HepG2 (cell line): Measurements from ENCODE around the gene HRH2. TPM values are rescaled to one million over a fixed set of nuclear protein-coding genes. Genes with fewer than 3 reads are reported as not detected.

Experiments used
- ATAC-seq: fragments of 200-7000 bp; cut with Tn5 transposase; 3 replicates; pipeline ENCODE4 v1.9.1; 2020; ENCODE audit warnings: mild to moderate bottlenecking, moderate library complexity
- BruUV-seq: library from RNA; stranded (reverse); fragments of 400-500 nt; replicated peaks from 2 replicates; lab custom pipeline; 2021; lab: Mats Ljungman, UMichigan
- CTCF ChIA-PET: fragments of 300-600 bp; formaldehyde crosslinking; extraction: SDS; loops from one replicate; lab custom pipeline; 2021; ENCODE audit warnings: low total read pairs, inconsistent platforms, low intra/inter-chr PET ratio; lab: Yijun Ruan, JAX
- POLR2A ChIA-PET: fragments of 350-600 bp; sonication (Branson Sonifier 250); formaldehyde crosslinking; loops from one replicate; lab custom pipeline; 2020; ENCODE audit warnings: antibody characterized with exemption, inconsistent platforms; lab: Yijun Ruan, JAX
- DNase-seq: peaks from one replicate; pipeline ENCODE4 v3.0.0-alpha.2; 2015; ENCODE audit warnings: low spot score
- FAIRE-seq: peaks from 3 replicates; lab custom pipeline; 2011; peaks lifted over from hg19 to GRCh38; lab: Jason Lieb, UNC
- H2AFZ ChIP-seq: one replicate; pipeline ENCODE4 v1.6.1; 2011; ENCODE audit warnings: low read length, inconsistent platforms
- H3K27ac ChIP-seq: fragments of 300-600 bp; 3 replicates; pipeline ENCODE4 v1.8.0; 2011; ENCODE audit warnings: mixed run types, mild to moderate bottlenecking, mixed read lengths, low read length, inconsistent platforms; ENCODE audit not compliant: insufficient read depth; ENCODE audit errors: extremely low read length
- H3K27me3 ChIP-seq, 2 experiments: fragments of 200-600 bp in 1 of 2; 2 replicates in 1 of 2; 3 replicates in 1 of 2; pipeline versions ENCODE4 v1.6.0 to v1.8.0; 2011; ENCODE audit warnings: low read length in 2 of 2, mild to moderate bottlenecking in 2 of 2, moderate library complexity in 2 of 2, inconsistent platforms in 1 of 2; ENCODE audit not compliant: insufficient read depth in 2 of 2, control insufficient read depth in 1 of 2
- H3K36me3 ChIP-seq, 2 experiments: fragments of 200-600 bp in 1 of 2; replicated peaks in 1 of 2; 2 replicates in 1 of 2; 3 replicates in 1 of 2; pipeline versions ENCODE4 v1.5.1 to v1.8.0; 2011; ENCODE audit warnings: low read length in 2 of 2, inconsistent platforms in 1 of 2; ENCODE audit not compliant: insufficient read depth in 2 of 2, control insufficient read depth in 1 of 2
- H3K4me1 ChIP-seq: 2 replicates; pipeline ENCODE4 v1.5.1; 2012; ENCODE audit warnings: low read length, inconsistent platforms; ENCODE audit not compliant: insufficient read depth
- H3K4me2 ChIP-seq: 2 replicates; pipeline ENCODE4 v1.6.0; 2011; ENCODE audit warnings: low read depth, low read length, inconsistent platforms
- H3K4me3 ChIP-seq, 3 experiments: fragments of 200-600 bp in 1 of 3; sonication (generic), shearing (Covaris generic) in 1 of 3; replicated peaks in 1 of 3; 2 replicates each; pipeline ENCODE4 v1.5.1; 2011 to 2016; ENCODE audit warnings: low read length in 3 of 3, inconsistent platforms in 2 of 3, low read depth in 2 of 3, mild to moderate bottlenecking in 2 of 3, control low read depth in 1 of 3, mixed read lengths in 1 of 3; ENCODE audit not compliant: insufficient read depth in 1 of 3
- H3K79me2 ChIP-seq: one replicate; pipeline ENCODE4 v1.6.1; 2011; ENCODE audit warnings: low read length, inconsistent platforms; ENCODE audit not compliant: insufficient read depth
- H3K9ac ChIP-seq: 2 replicates; pipeline ENCODE4 v1.6.0; 2011; ENCODE audit warnings: mild to moderate bottlenecking, low read depth, low read length, inconsistent platforms; ENCODE audit not compliant: insufficient read depth
- H3K9me3 ChIP-seq: 2 replicates; pipeline ENCODE4 v1.5.1; 2012; ENCODE audit warnings: mild to moderate bottlenecking, low read length
- H4K20me1 ChIP-seq: 2 replicates; pipeline ENCODE4 v1.6.0; 2011; ENCODE audit warnings: inconsistent platforms, mild to moderate bottlenecking, low read length, moderate library complexity; ENCODE audit not compliant: insufficient read depth
- ARNT ChIP-seq: fragments of 450-650 bp; IDR thresholded peaks from 2 replicates; pipeline ENCODE4 v1.6.1; 2017
- HOXA3 ChIP-seq: sonication (generic); formaldehyde crosslinking; IDR thresholded peaks from 2 replicates; pipeline ENCODE4 v1.5.0; 2020; ENCODE audit warnings: missing genetic modification reagents
- HOXD1 ChIP-seq: sonication (generic); formaldehyde crosslinking; IDR thresholded peaks from 2 replicates; pipeline ENCODE4 v1.5.0; 2020; ENCODE audit warnings: missing genetic modification reagents
- NFKBIZ ChIP-seq: IDR thresholded peaks from 2 replicates; pipeline ENCODE4 v1.6.1; 2018; ENCODE audit warnings: missing genetic modification reagents, missing compliant biosample characterization
- SMC3 ChIP-seq: IDR thresholded peaks from 2 replicates; pipeline ENCODE4 v1.6.1; 2011; ENCODE audit warnings: low read length, improper control_type of control experiment
- SOX13 ChIP-seq, 3 experiments: fragments of 450-650 bp in 1 of 3; sonication (generic) in 1 of 3; formaldehyde crosslinking in 1 of 3; IDR thresholded peaks in 2 of 3; conservative IDR thresholded peaks in 1 of 3; 2 replicates each; pipeline versions ENCODE4 v1.5.0 to v1.6.1; 2016 to 2020; ENCODE audit warnings: antibody characterized with exemption in 1 of 3, mild to moderate bottlenecking in 1 of 3, missing compliant biosample characterization in 1 of 3, missing genetic modification reagents in 1 of 3, moderate library complexity in 1 of 3
- SRF ChIP-seq: IDR thresholded peaks from 2 replicates; pipeline ENCODE4 v1.6.1; 2011; ENCODE audit warnings: mild to moderate bottlenecking, low read depth, low read length, moderate library complexity
- STAG1 ChIP-seq: sonication (generic); formaldehyde crosslinking; IDR thresholded peaks from 2 replicates; pipeline ENCODE4 v1.4.0; 2020; ENCODE audit warnings: missing genetic modification reagents
- U2AF2 ChIP-seq: fragments of 200-400 bp; formaldehyde crosslinking; IDR thresholded peaks from 2 replicates; pipeline ENCODE4 v1.6.1; 2017; ENCODE audit warnings: low read depth, mild to moderate bottlenecking, low read length
- ZNF282 ChIP-seq: fragments of 450-650 bp; IDR thresholded peaks from 2 replicates; pipeline ENCODE4 v1.6.1; 2018; ENCODE audit not compliant: partially characterized antibody
- ZNF329 ChIP-seq: sonication (generic); formaldehyde crosslinking; IDR thresholded peaks from 2 replicates; pipeline ENCODE4 v1.9.0; 2021; ENCODE audit warnings: low read depth, mild to moderate bottlenecking, missing genetic modification reagents
- ZNF430 ChIP-seq: sonication (generic); formaldehyde crosslinking; IDR thresholded peaks from 2 replicates; pipeline ENCODE4 v1.9.0; 2021; ENCODE audit warnings: mild to moderate bottlenecking, missing genetic modification reagents
- ZNF530 ChIP-seq: sonication (generic); formaldehyde crosslinking; IDR thresholded peaks from 2 replicates; pipeline ENCODE4 v1.5.0; 2020; ENCODE audit warnings: low read depth, mild to moderate bottlenecking, missing genetic modification reagents
- ZNF670 ChIP-seq: sonication (generic); formaldehyde crosslinking; IDR thresholded peaks from 2 replicates; pipeline ENCODE4 v1.8.0; 2022; ENCODE audit warnings: mild to moderate bottlenecking, missing genetic modification reagents, borderline replicate concordance
- ZSCAN9 ChIP-seq: IDR thresholded peaks from 2 replicates; pipeline ENCODE4 v1.6.1; 2016; ENCODE audit warnings: borderline replicate concordance
- WGBS: methylation state at CpG from one replicate; pipeline ENCODE4 v1.1.6; 2017; ENCODE audit warnings: low lambda C conversion rate; 5-methylcytosine and 5-hydroxymethylcytosine counted together
- in situ Hi-C: cut with HindIII; loops from 2 replicates; pipeline ENCODE4 v1.10.0; 2017; ENCODE audit warnings: low pct_unique_long_range_greater_than_20kb; ENCODE audit not compliant: extremely low pct_ligation_motif_present
- intact Hi-C: fragments of 100-400 bp; cut with micrococcal nuclease; formaldehyde crosslinking; loops from one replicate; pipeline ENCODE4 v1.10.0; 2022; ENCODE audit not compliant: unreplicated experiment
- polyA plus RNA-seq, 8 experiments: library from polyadenylated mRNA; depleted of rRNA in 3 of 8; stranded (reverse) in 7 of 8; unstranded in 1 of 8; fragments of >200 nt; fragmentation: Illumina TruSeq in 4 of 8; extraction: Trizol in 4 of 8; gene quantifications; 2 replicates each; pipeline versions ENCODE4 v1.2.1 to v1.2.3, GENCODE V29; 2011 to 2016; ENCODE audit warnings: low read depth in 4 of 8, missing spikeins in 1 of 8, mixed read lengths in 1 of 8; ENCODE audit not compliant: insufficient read depth in 1 of 8
- total RNA-seq, 5 experiments: library from RNA; depleted of rRNA; stranded (reverse); fragments of >200 nt; fragmentation: Illumina TruSeq; extraction: Trizol; gene quantifications; 2 replicates each; pipeline ENCODE4 v1.2.3, GENCODE V29; 2016; ENCODE audit warnings: low read depth in 1 of 5
- TF ChIP-seq, protein P1 (sequence below): conservative IDR thresholded peaks from 2 replicates; pipeline ENCODE4 v1.6.1; 2018; ENCODE audit warnings: missing genetic modification reagents
- TF ChIP-seq, protein P2 (sequence below): sonication (generic); formaldehyde crosslinking; IDR thresholded peaks from 2 replicates; pipeline ENCODE4 v1.4.0; 2020; ENCODE audit warnings: mild to moderate bottlenecking, missing genetic modification reagents

Gene HRH2
- total and polyA plus RNA-seq, 2 of the 13 experiments (the other 11 are each of a cell fraction or from before 2014, with no cell fraction given), result not detected

DNA sequence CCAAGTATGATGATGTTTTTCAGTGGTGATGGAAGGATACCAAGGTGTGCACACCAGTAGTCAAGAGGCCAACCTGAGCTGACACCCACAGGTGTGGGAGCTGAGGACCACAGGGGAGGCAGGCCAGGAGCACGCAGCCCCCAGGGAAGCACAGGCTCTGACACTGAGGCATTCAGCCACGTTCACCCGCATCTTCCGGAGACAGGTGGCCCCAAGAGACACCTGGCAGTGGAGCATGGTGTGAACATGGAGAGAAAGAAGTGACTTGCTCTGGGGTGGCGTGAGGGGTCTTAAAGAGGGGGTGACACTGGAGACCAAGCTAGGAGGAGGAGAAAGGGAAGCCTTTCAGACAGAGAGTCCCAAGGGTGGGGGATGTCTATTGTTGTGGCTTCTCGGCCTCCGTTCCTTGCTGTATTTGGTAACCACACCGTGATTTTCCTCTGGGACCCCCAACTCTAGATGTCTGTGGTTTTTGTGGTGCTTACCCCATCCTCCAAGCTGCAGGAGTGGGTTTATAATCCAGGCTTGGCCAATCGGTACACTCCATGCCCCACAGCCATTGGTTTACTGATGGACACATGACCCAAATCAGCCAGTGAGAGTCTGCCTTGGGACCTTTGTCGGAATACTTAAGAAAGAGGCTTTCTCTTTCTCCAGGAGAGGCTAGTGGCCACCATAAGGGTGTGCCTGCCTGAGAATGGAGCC is 84.6 kb downstream of the HRH2 start:
- H3K9me3 ChIP-seq, result no peaks in the 10 kb centered on the region
- no peaks in the 10 kb centered on the region for H3K36me3 ChIP-seq
- H3K79me2 ChIP-seq, result no peaks in the 10 kb centered on the region
- CTCF ChIA-PET, result no interaction called here
- no peak overlapping the region for H3K9ac ChIP-seq
- BruUV-seq, result no TSS peak
- in situ Hi-C loops, result loop anchor here (25.0 kb wide), 1 partner anchor 845 kb away; no protein-coding TSS in a partner anchor
- TF ChIP-seq ZNF329 (CRISPR knock-in tag) (no peak), ZNF530 (CRISPR knock-in tag) (no peak), ZNF670 (CRISPR knock-in tag) (no peak), HOXD1 (CRISPR knock-in tag) (no peak), STAG1 (no peak), SOX13 (IDR thresholded peaks at IDR 0.05) (no peak), SOX13 (CRISPR knock-in tag; conservative IDR thresholded peaks at IDR 0.05 in 1 of 2, IDR thresholded peaks at IDR 0.05 in 1 of 2) (no peak), ARNT (no peak), ZNF430 (no peak), ZNF282 (no peak), SRF (no peak), HOXA3 (CRISPR knock-in tag) (no peak), SMC3 (no peak), U2AF2 (no peak), NFKBIZ (no peak), ZSCAN9 (no peak)
- TF ChIP-seq, protein P1, sequence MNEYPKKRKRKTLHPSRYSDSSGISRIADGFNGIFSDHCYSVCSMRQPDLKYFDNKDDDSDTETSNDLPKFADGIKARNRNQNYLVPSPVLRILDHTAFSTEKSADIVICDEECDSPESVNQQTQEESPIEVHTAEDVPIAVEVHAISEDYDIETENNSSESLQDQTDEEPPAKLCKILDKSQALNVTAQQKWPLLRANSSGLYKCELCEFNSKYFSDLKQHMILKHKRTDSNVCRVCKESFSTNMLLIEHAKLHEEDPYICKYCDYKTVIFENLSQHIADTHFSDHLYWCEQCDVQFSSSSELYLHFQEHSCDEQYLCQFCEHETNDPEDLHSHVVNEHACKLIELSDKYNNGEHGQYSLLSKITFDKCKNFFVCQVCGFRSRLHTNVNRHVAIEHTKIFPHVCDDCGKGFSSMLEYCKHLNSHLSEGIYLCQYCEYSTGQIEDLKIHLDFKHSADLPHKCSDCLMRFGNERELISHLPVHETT (CRISPR knock-in tag), result no peak
- TF ChIP-seq, protein P2, sequence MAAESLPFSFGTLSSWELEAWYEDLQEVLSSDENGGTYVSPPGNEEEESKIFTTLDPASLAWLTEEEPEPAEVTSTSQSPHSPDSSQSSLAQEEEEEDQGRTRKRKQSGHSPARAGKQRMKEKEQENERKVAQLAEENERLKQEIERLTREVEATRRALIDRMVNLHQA, result no peak
- TF ChIP-seq, all 625 proteins: peak for 0
- H2AFZ ChIP-seq, result no peak overlapping the region
- POLR2A ChIA-PET, result no interaction called here
- ATAC-seq (no peak), DNase-seq (no peak), FAIRE-seq (no peak)
- 45% methylated on average over 10 of the region's 10 CpGs for WGBS
- peaks cover 11% of the 10 kb centered on the region; the same call in 1 of the 2 replicates for H3K4me1 ChIP-seq
- no peak overlapping the region for H3K4me2 ChIP-seq
- H3K4me3 ChIP-seq, result no peak overlapping the region
- intact Hi-C loops, result loop anchor here (10.0 kb wide), 1 partner anchor 52 kb away; no protein-coding TSS in a partner anchor
- no peaks in the 10 kb centered on the region for H4K20me1 ChIP-seq
- H3K27me3 ChIP-seq, result peaks cover 0 to 9% of the 10 kb centered on the region in 2 experiments; a peak in 1 of 5 replicates
- H3K27ac ChIP-seq, result no peak overlapping the region
